ENCODE data around the gene ANKRD37.

DNA sequence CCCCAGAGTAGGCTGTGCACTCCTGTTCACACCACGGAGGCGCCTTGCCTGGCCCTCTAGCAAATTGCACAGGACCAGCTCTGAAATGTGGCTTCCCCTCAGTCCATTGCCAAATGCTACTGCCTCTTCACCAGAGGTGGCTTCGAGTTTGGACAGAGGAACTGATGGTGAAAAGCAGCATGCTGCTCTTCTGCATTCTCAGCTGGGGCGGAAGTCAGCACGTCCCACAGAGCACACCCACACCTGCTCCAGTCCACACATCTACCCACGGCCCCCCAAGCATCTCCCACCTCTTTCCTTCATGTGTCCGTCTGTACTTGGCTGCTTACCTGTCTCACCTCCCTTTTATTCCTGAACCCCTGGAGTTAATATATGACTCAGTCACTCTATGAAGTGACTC is 44.4 kb upstream of the ANKRD37 start:
- TF ChIP-seq CTCF (IDR thresholded peaks at IDR 0.05) (no peak), EZH2 (IDR thresholded peaks at IDR 0.05) (no peak), EZH2phosphoT487 (IDR thresholded peaks at IDR 0.05) (no peak)

Data from neural progenitor cell (in vitro differentiated cells).